Neural progenitor cell (in vitro differentiated cells): ENCODE results near the gene PLA2G4F. TPM values are rescaled to one million over a fixed set of nuclear protein-coding genes. Genes with fewer than 3 reads are reported as not detected.

Experiments
- DNase-seq: peaks from one replicate; pipeline ENCODE4 v3.0.0-alpha.2; 2016; ENCODE audit warnings: low spot score
- H2AFZ ChIP-seq: fragments of 200-600 bp; sonication (generic); replicated peaks from 2 replicates; pipeline ENCODE4 v1.6.1; 2016; ENCODE audit warnings: antibody characterized with exemption
- H3F3A ChIP-seq: fragments of 200-600 bp; sonication (generic); 2 replicates; pipeline ENCODE4 v1.6.1; 2016; ENCODE audit warnings: antibody characterized with exemption, low read depth
- H3K27ac ChIP-seq: fragments of 200-600 bp; sonication (generic); 2 replicates; pipeline ENCODE4 v1.5.1; 2016; ENCODE audit warnings: mild to moderate bottlenecking
- H3K27me3 ChIP-seq: fragments of 200-600 bp; sonication (generic); 2 replicates; pipeline ENCODE4 v1.6.1; 2016; ENCODE audit warnings: mild to moderate bottlenecking, moderate library complexity
- H3K36me3 ChIP-seq: fragments of 200-600 bp; sonication (generic); 2 replicates; pipeline ENCODE4 v1.5.1; 2016
- H3K4me1 ChIP-seq: fragments of 200-600 bp; sonication (generic); 2 replicates; pipeline ENCODE4 v1.6.1; 2016; ENCODE audit warnings: mixed run types
- H3K4me2 ChIP-seq: fragments of 200-600 bp; sonication (generic); 2 replicates; pipeline ENCODE4 v1.6.1; 2016
- H3K4me3 ChIP-seq: fragments of 200-600 bp; sonication (generic); 2 replicates; pipeline ENCODE4 v1.5.1; 2016
- H3K79me2 ChIP-seq: fragments of 200-600 bp; sonication (generic); 2 replicates; pipeline ENCODE4 v1.6.1; 2016; ENCODE audit warnings: low read depth
- H3K9ac ChIP-seq: fragments of 200-600 bp; sonication (generic); 2 replicates; pipeline ENCODE4 v1.6.1; 2016
- H3K9me3 ChIP-seq: fragments of 200-600 bp; sonication (generic); 2 replicates; pipeline ENCODE4 v1.5.1; 2016; ENCODE audit warnings: low read depth
- H4K20me1 ChIP-seq: fragments of 200-600 bp; sonication (generic); 2 replicates; pipeline ENCODE4 v1.6.1; 2016; ENCODE audit warnings: low read depth
- H3K27ac Mint-ChIP-seq: 3 replicates; pipeline ENCODE4 v1.8.0; 2021; ENCODE audit warnings: mixed read lengths
- H3K27me3 Mint-ChIP-seq: 2 replicates; pipeline ENCODE4 v1.8.0; 2022; ENCODE audit warnings: low read depth, mild to moderate bottlenecking, inconsistent platforms, moderate library complexity, mixed read lengths; ENCODE audit not compliant: insufficient read depth
- H3K36me3 Mint-ChIP-seq: 3 replicates; pipeline ENCODE4 v1.8.0; 2021; ENCODE audit warnings: mixed read lengths
- H3K4me1 Mint-ChIP-seq: 3 replicates; pipeline ENCODE4 v1.8.0; 2021; ENCODE audit warnings: mixed read lengths
- H3K4me3 Mint-ChIP-seq: 3 replicates; pipeline ENCODE4 v1.8.0; 2021; ENCODE audit warnings: mild to moderate bottlenecking, moderate library complexity, mixed read lengths
- H3K9me3 Mint-ChIP-seq: 3 replicates; pipeline ENCODE4 v1.8.0; 2020; ENCODE audit warnings: mixed read lengths
- CTCF ChIP-seq: fragments of 200-600 bp; sonication (generic); IDR thresholded peaks from 2 replicates; pipeline ENCODE4 v1.5.1; 2017; ENCODE audit warnings: antibody characterized with exemption, mild to moderate bottlenecking
- EZH2 ChIP-seq: fragments of 200-600 bp; sonication (generic); IDR thresholded peaks from 2 replicates; pipeline ENCODE4 v1.6.1; 2017; ENCODE audit warnings: antibody characterized with exemption, mild to moderate bottlenecking, moderate library complexity
- EZH2phosphoT487 ChIP-seq: fragments of 200-600 bp; sonication (generic); IDR thresholded peaks from 2 replicates; pipeline ENCODE4 v1.6.1; 2017; ENCODE audit warnings: antibody characterized with exemption
- total RNA-seq: library from RNA; depleted of rRNA; stranded (reverse); fragments of >200 nt; gene quantifications from 2 replicates; pipeline ENCODE4 v1.2.3, GENCODE V29; 2015; ENCODE audit warnings: low replicate concordance

PLA2G4F gene
- total RNA-seq, 1 donor from 2014 or later: not detected

GRCh38 chr15:42194513-42194912, 38.1 kb upstream of the PLA2G4F start:
- Histone ChIP-seq H3K27me3 (no peaks in the 10 kb centered on the region), H4K20me1 (no peaks in the 10 kb centered on the region), H3K79me2 (peaks cover 17% of the 10 kb centered on the region), H3K4me2 (no peak overlapping the region), H3F3A (no peaks in the 10 kb centered on the region), H3K36me3 (peaks cover 12% of the 10 kb centered on the region), H3K4me3 (no peak overlapping the region), H3K9me3 (no peaks in the 10 kb centered on the region), H3K9ac (no peak overlapping the region), H2AFZ (no peak overlapping the region), H3K27ac (no peak overlapping the region), H3K4me1 (no peaks in the 10 kb centered on the region)
- Mint-ChIP-seq H3K4me3 (no peak overlapping the region), H3K27me3 (no peaks in the 10 kb centered on the region), H3K36me3 (peaks cover 21% of the 10 kb centered on the region), H3K9me3 (peaks cover 8% of the 10 kb centered on the region), H3K4me1 (no peaks in the 10 kb centered on the region), H3K27ac (no peak overlapping the region)
- TF ChIP-seq EZH2phosphoT487 (no peak), CTCF (no peak), EZH2 (no peak)
- no peak for DNase-seq

GRCh38 chr15:42193383-42193782, 36.9 kb upstream of the PLA2G4F start:
- no peak overlapping the region for H3K9ac ChIP-seq
- Mint-ChIP-seq H3K9me3 (peaks cover 8% of the 10 kb centered on the region), H3K27me3 (no peaks in the 10 kb centered on the region), H3K27ac (no peak overlapping the region), H3K36me3 (peaks cover 24% of the 10 kb centered on the region), H3K4me1 (no peaks in the 10 kb centered on the region), H3K4me3 (no peak overlapping the region)
- H3K27me3 ChIP-seq: no peaks in the 10 kb centered on the region
- H2AFZ ChIP-seq: no peak overlapping the region
- H3K4me1 ChIP-seq: no peaks in the 10 kb centered on the region
- no peak for TF ChIP-seq CTCF
- no peak for TF ChIP-seq EZH2
- TF ChIP-seq EZH2phosphoT487: no peak
- H3K4me2 ChIP-seq: no peak overlapping the region
- H3K9me3 ChIP-seq: no peaks in the 10 kb centered on the region
- H4K20me1 ChIP-seq: no peaks in the 10 kb centered on the region
- no peak overlapping the region for H3K27ac ChIP-seq
- H3K79me2 ChIP-seq: peaks cover 17% of the 10 kb centered on the region
- no peak for DNase-seq
- H3K4me3 ChIP-seq: no peak overlapping the region
- H3K36me3 ChIP-seq: peaks cover 12% of the 10 kb centered on the region
- no peaks in the 10 kb centered on the region for H3F3A ChIP-seq

GRCh38 chr15:42191610-42192346, 35.3 kb upstream of the PLA2G4F start:
- no peaks in the 10 kb centered on the region for H3K27me3 ChIP-seq
- H2AFZ ChIP-seq: no peak overlapping the region
- no peaks in the 10 kb centered on the region for H4K20me1 ChIP-seq
- H3K79me2 ChIP-seq: peaks cover 17% of the 10 kb centered on the region
- no peak for TF ChIP-seq EZH2phosphoT487
- TF ChIP-seq EZH2: no peak
- no peak for TF ChIP-seq CTCF
- H3K4me1 ChIP-seq: no peaks in the 10 kb centered on the region
- H3K27ac Mint-ChIP-seq: no peak overlapping the region
- no peaks in the 10 kb centered on the region for H3K4me1 Mint-ChIP-seq
- peaks cover 12% of the 10 kb centered on the region for H3K36me3 ChIP-seq
- H3F3A ChIP-seq: no peaks in the 10 kb centered on the region
- H3K4me2 ChIP-seq: no peak overlapping the region
- no peak overlapping the region for H3K9ac ChIP-seq
- H3K36me3 Mint-ChIP-seq: peaks cover 19% of the 10 kb centered on the region
- no peak overlapping the region for H3K27ac ChIP-seq
- H3K4me3 ChIP-seq: no peak overlapping the region
- no peaks in the 10 kb centered on the region for H3K27me3 Mint-ChIP-seq
- H3K4me3 Mint-ChIP-seq: no peak overlapping the region
- H3K9me3 Mint-ChIP-seq: peaks cover 8% of the 10 kb centered on the region
- H3K9me3 ChIP-seq: no peaks in the 10 kb centered on the region
- no peak for DNase-seq
